Measurements from ENCODE around the gene SFRP5. TPM values are rescaled to one million over a fixed set of nuclear protein-coding genes. Genes with fewer than 3 reads are reported as not detected.

The SFRP5 gene
- total and polyA plus RNA-seq, 2 of the 13 experiments (the other 11 are each of a cell fraction or from before 2014, with no cell fraction given) = 0.32 to 1.7 TPM

- DNase-seq (ENCODE audit: low spot score) (no peak), ATAC-seq (no peak), FAIRE-seq (no peak)
- in situ Hi-C loops (cut with HindIII; ENCODE audit: extremely low pct_ligation_motif_present, low pct_unique_long_range_greater_than_20kb) (no loop called here), intact Hi-C loops (cut with micrococcal nuclease; ENCODE audit: unreplicated experiment) (no loop called here)
- Histone ChIP-seq H3K4me3 (replicated peaks in 1 of 3; ENCODE audit: insufficient read depth in 1 of 3, low read depth in 2 of 3, low read length in 3 of 3) (no peak overlapping the region), H3K9ac (ENCODE audit: insufficient read depth, low read depth, low read length) (no peak overlapping the region), H4K20me1 (ENCODE audit: insufficient read depth, low read length) (no peaks in the 10 kb centered on the region), H3K9me3 (ENCODE audit: low read length) (no peaks in the 10 kb centered on the region), H2AFZ (ENCODE audit: low read length) (no peak overlapping the region), H3K4me2 (ENCODE audit: low read depth, low read length) (no peak overlapping the region), H3K27me3 (ENCODE audit: control insufficient read depth in 1 of 2, insufficient read depth in 2 of 2, low read length in 2 of 2) (peaks cover 0 to 3% of the 10 kb centered on the region in 2 experiments; a peak in 2 of 5 replicates), H3K4me1 (ENCODE audit: insufficient read depth, low read length) (peaks cover 35% of the 10 kb centered on the region), H3K36me3 (replicated peaks in 1 of 2; ENCODE audit: control insufficient read depth in 1 of 2, insufficient read depth in 2 of 2, low read length in 2 of 2) (peaks cover 0 to 10% of the 10 kb centered on the region in 2 experiments; a peak in 3 of 5 replicates), H3K27ac (ENCODE audit: extremely low read length, insufficient read depth, low read length) (no peak overlapping the region), H3K79me2 (ENCODE audit: insufficient read depth, low read length) (no peaks in the 10 kb centered on the region)
- 93% methylated on average over 15 of the region's 15 CpGs for WGBS (ENCODE audit: low lambda C conversion rate)
- CTCF ChIA-PET (ENCODE audit: low intra/inter-chr PET ratio, low total read pairs) = no interaction called here
- POLR2A ChIA-PET = no interaction called here
- TF ChIP-seq AGO2 (optimal IDR thresholded peaks at IDR 0.05; ENCODE audit: low read depth, low read length) (peak; percentile 53), MEIS1 (CRISPR knock-in tag; IDR thresholded peaks at IDR 0.05; ENCODE audit: borderline replicate concordance) (no peak)
- BruUV-seq (replicated peaks) = no TSS peak
These were observed 6.6 kb downstream of the SFRP5 start for GRCh38 chr10:97765201-97765600.

DNA sequence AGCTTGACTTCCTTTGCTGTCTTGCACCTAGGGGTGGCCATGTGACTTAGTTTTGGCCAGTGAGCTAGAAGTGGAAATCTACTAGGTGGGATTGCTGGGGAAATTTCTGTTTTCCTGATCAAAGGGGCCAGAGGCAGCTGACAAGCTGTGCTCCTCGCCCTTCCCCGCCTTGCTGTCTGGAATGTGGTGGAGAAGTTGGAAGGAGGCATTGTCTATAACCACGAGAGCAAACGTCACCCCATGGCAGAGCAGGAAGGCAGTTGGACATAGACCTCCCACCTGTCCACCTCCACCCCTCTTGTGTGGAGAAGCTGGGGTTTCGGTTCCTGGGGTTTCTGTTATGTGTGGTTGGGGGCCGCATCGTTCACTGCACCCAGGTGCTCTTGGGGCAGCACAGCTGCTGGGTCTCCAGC lies 7.3 kb downstream of the SFRP5 start:
- in situ Hi-C loops (cut with HindIII; ENCODE audit: extremely low pct_ligation_motif_present, low pct_unique_long_range_greater_than_20kb) = no loop called here
- DNase-seq (ENCODE audit: low spot score) (peak; percentile 81), FAIRE-seq (peak; percentile 86), ATAC-seq (peak; percentile 45)
- Histone ChIP-seq H2AFZ (ENCODE audit: low read length) (no peak overlapping the region), H3K4me3 (replicated peaks in 1 of 3; ENCODE audit: insufficient read depth in 1 of 3, low read depth in 2 of 3, low read length in 3 of 3) (peak overlapping the region in 1 of 3 experiments; percentile 20; a peak in 1 of 6 replicates), H4K20me1 (ENCODE audit: insufficient read depth, low read length) (no peaks in the 10 kb centered on the region), H3K79me2 (ENCODE audit: insufficient read depth, low read length) (no peaks in the 10 kb centered on the region), H3K4me1 (ENCODE audit: insufficient read depth, low read length) (peaks cover 42% of the 10 kb centered on the region), H3K9ac (ENCODE audit: insufficient read depth, low read depth, low read length) (peak overlapping the region; percentile 28; the same call in 1 of the 2 replicates), H3K36me3 (replicated peaks in 1 of 2; ENCODE audit: control insufficient read depth in 1 of 2, insufficient read depth in 2 of 2, low read length in 2 of 2) (peaks cover 4 to 17% of the 10 kb centered on the region in 2 experiments; a peak in 4 of 5 replicates), H3K4me2 (ENCODE audit: low read depth, low read length) (peak overlapping the region; percentile 48), H3K27me3 (ENCODE audit: control insufficient read depth in 1 of 2, insufficient read depth in 2 of 2, low read length in 2 of 2) (peaks cover 0 to 2% of the 10 kb centered on the region in 2 experiments; a peak in 1 of 5 replicates), H3K27ac (ENCODE audit: extremely low read length, insufficient read depth, low read length) (no peak overlapping the region), H3K9me3 (ENCODE audit: low read length) (no peaks in the 10 kb centered on the region)
- no TSS peak for BruUV-seq (replicated peaks)
- 41% methylated on average over 6 of the region's 7 CpGs for WGBS (ENCODE audit: low lambda C conversion rate)
- intact Hi-C loops (cut with micrococcal nuclease; ENCODE audit: unreplicated experiment) = no loop called here
- ChIA-PET POLR2A (no interaction called here), CTCF (ENCODE audit: low intra/inter-chr PET ratio, low total read pairs) (no interaction called here)
- TF ChIP-seq, protein P1, sequence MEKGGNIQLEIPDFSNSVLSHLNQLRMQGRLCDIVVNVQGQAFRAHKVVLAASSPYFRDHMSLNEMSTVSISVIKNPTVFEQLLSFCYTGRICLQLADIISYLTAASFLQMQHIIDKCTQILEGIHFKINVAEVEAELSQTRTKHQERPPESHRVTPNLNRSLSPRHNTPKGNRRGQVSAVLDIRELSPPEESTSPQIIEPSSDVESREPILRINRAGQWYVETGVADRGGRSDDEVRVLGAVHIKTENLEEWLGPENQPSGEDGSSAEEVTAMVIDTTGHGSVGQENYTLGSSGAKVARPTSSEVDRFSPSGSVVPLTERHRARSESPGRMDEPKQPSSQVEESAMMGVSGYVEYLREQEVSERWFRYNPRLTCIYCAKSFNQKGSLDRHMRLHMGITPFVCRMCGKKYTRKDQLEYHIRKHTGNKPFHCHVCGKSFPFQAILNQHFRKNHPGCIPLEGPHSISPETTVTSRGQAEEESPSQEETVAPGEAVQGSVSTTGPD (CRISPR knock-in tag; IDR thresholded peaks at IDR 0.05) = no peak
- TF ChIP-seq CTCF (CRISPR knock-in tag; IDR thresholded peaks at IDR 0.05) (0 out of 2 replicates have a peak, but pooled peaks have one; percentile 2), ZNF605 (CRISPR knock-in tag; IDR thresholded peaks at IDR 0.05) (0 out of 2 replicates have a peak, but pooled peaks have one; percentile 38), ZIK1 (CRISPR knock-in tag; IDR thresholded peaks at IDR 0.05; ENCODE audit: borderline replicate concordance, low read depth) (no peak), THAP11 (CRISPR knock-in tag; IDR thresholded peaks at IDR 0.05) (no peak), MAZ (IDR thresholded peaks at IDR 0.05; ENCODE audit: borderline replicate concordance, low read depth, low read length) (no peak), MAZ (CRISPR knock-in tag; IDR thresholded peaks at IDR 0.05; ENCODE audit: low read depth) (no peak), HOXA9 (CRISPR knock-in tag; IDR thresholded peaks at IDR 0.05; ENCODE audit: borderline replicate concordance) (no peak)
